Gastrocnemius medialis (tissue), 4 donors: ENCODE data around the gene GALNT13.

Source experiments
- POLR2A ChIP-seq, 2 donors: fragments of 450-650 bp; IDR thresholded peaks; one replicate each; pipeline ENCODE4 v1.6.1; 2017; ENCODE audit warnings: antibody characterized with exemption in 2 of 2, mild to moderate bottlenecking in 2 of 2, moderate library complexity in 2 of 2
- TF ChIP-seq, protein P1 (sequence below), 5 experiments: fragments of 450-650 bp in 3 of 5; fragments of 200-600 bp in 2 of 5; sonication (generic) in 2 of 5; IDR thresholded peaks in 4 of 5; conservative IDR thresholded peaks in 1 of 5; 1 replicate in 4 of 5; 2 replicates in 1 of 5; pipeline ENCODE4 v1.5.1; 2016 to 2019; ENCODE audit warnings: antibody characterized with exemption in 5 of 5, mild to moderate bottlenecking in 3 of 5, moderate library complexity in 3 of 5

DNA sequence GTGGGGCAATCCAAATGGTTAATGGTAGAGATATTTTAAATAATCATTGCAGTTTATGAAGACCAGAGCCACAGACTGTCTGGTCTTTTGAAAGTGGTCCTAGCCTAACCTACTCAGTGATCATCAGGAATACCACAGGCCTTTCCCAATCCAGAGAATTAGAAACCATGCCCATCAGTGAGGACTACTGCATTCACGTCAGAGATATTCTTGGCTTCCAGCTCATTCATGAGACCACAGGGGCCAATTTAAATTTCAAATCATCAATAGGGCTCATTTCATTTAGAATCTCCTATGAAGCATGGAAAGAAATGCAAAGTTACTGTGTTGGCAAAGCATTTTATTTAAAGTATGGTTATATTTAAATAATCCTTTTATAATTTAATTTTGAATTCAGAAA, 464.5 kb downstream of the GALNT13 start:
- no peak for TF ChIP-seq POLR2A (IDR thresholded peaks at IDR 0.05)
- TF ChIP-seq, protein P1, sequence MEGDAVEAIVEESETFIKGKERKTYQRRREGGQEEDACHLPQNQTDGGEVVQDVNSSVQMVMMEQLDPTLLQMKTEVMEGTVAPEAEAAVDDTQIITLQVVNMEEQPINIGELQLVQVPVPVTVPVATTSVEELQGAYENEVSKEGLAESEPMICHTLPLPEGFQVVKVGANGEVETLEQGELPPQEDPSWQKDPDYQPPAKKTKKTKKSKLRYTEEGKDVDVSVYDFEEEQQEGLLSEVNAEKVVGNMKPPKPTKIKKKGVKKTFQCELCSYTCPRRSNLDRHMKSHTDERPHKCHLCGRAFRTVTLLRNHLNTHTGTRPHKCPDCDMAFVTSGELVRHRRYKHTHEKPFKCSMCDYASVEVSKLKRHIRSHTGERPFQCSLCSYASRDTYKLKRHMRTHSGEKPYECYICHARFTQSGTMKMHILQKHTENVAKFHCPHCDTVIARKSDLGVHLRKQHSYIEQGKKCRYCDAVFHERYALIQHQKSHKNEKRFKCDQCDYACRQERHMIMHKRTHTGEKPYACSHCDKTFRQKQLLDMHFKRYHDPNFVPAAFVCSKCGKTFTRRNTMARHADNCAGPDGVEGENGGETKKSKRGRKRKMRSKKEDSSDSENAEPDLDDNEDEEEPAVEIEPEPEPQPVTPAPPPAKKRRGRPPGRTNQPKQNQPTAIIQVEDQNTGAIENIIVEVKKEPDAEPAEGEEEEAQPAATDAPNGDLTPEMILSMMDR (IDR thresholded peaks at IDR 0.05 in 4 of 5, conservative IDR thresholded peaks at IDR 0.05 in 1 of 5), result no peak
